PC-9 (cell line): ENCODE measurements around the gene PRPF40A. TPM values are rescaled to one million over a fixed set of nuclear protein-coding genes. Genes with fewer than 3 reads are reported as not detected.

ENCODE experiments used
- BruUV-seq: library from RNA; stranded (reverse); fragments of 400-500 nt; replicated peaks from 2 replicates; lab custom pipeline; 2021; lab: Mats Ljungman, UMichigan
- CTCF ChIA-PET: fragments of 300-600 bp; sonication (Branson Sonifier 250); formaldehyde crosslinking; loops from one replicate; lab custom pipeline; 2022; ENCODE audit warnings: antibody characterized with exemption; lab: Charles Lee
- POLR2A ChIA-PET: fragments of 300-600 bp; sonication (Branson Sonifier 250); formaldehyde crosslinking; loops from one replicate; lab custom pipeline; 2022; ENCODE audit warnings: antibody characterized with exemption; ENCODE audit not compliant: unreplicated experiment; lab: Charles Lee
- DNase-seq, 2 experiments: peaks; one replicate each; pipeline versions ENCODE4 v3.0.0 to v3.0.0-alpha.2; 2015 to 2022; ENCODE audit warnings: mixed read lengths in 1 of 2
- H2AFZ ChIP-seq: fragments of 200-600 bp; sonication (generic); 2 replicates; pipeline ENCODE4 v1.8.1; 2017; ENCODE audit warnings: antibody characterized with exemption
- H3F3A ChIP-seq: fragments of 200-600 bp; sonication (generic); 2 replicates; pipeline ENCODE4 v1.8.1; 2017; ENCODE audit warnings: antibody characterized with exemption, mild to moderate bottlenecking, low read depth; ENCODE audit not compliant: insufficient read depth
- H3K27ac ChIP-seq: fragments of 200-600 bp; sonication (generic); 2 replicates; pipeline ENCODE4 v1.6.1; 2016; ENCODE audit warnings: mixed run types
- H3K27me3 ChIP-seq: fragments of 200-600 bp; sonication (generic); 2 replicates; pipeline ENCODE4 v1.6.1; 2016; ENCODE audit warnings: low read depth, mixed run types; ENCODE audit not compliant: insufficient read depth
- H3K36me3 ChIP-seq: fragments of 200-600 bp; sonication (generic); 2 replicates; pipeline ENCODE4 v1.6.1; 2016; ENCODE audit warnings: low read depth, mixed run types
- H3K4me1 ChIP-seq: fragments of 200-600 bp; sonication (generic); replicated peaks from 2 replicates; pipeline ENCODE4 v1.6.1; 2016; ENCODE audit warnings: mixed run types; ENCODE audit not compliant: insufficient read depth
- H3K4me2 ChIP-seq: fragments of 200-600 bp; sonication (generic); 2 replicates; pipeline ENCODE4 v1.6.1; 2017; ENCODE audit warnings: mixed run types
- H3K4me3 ChIP-seq: fragments of 200-600 bp; sonication (generic); 2 replicates; pipeline ENCODE4 v1.6.1; 2016; ENCODE audit warnings: mixed run types
- H3K79me2 ChIP-seq: fragments of 200-600 bp; sonication (generic); 2 replicates; pipeline ENCODE4 v1.6.1; 2017; ENCODE audit warnings: low read depth, mixed run types
- H3K9me2 ChIP-seq: fragments of 200-600 bp; sonication (generic); 2 replicates; pipeline ENCODE4 v1.8.1; 2017; ENCODE audit warnings: mild to moderate bottlenecking; ENCODE audit not compliant: insufficient read depth
- H3K9me3 ChIP-seq: fragments of 200-600 bp; sonication (generic); 2 replicates; pipeline ENCODE4 v1.8.1; 2016; ENCODE audit warnings: low read depth; ENCODE audit not compliant: insufficient read depth
- H4K20me1 ChIP-seq: fragments of 200-600 bp; sonication (generic); 2 replicates; pipeline ENCODE4 v1.8.1; 2017; ENCODE audit not compliant: insufficient read depth
- EZH2 ChIP-seq: fragments of 200-600 bp; sonication (generic); IDR thresholded peaks from 2 replicates; pipeline ENCODE4 v1.8.0; 2017; ENCODE audit warnings: antibody characterized with exemption, low read depth
- intact Hi-C: fragments of 100-400 bp; cut with micrococcal nuclease; formaldehyde crosslinking; loops from one replicate; pipeline ENCODE4 v1.10.0; 2022; ENCODE audit not compliant: unreplicated experiment
- total RNA-seq: library from RNA; stranded (reverse); gene quantifications from 2 replicates; pipeline ENCODE4 v1.2.3, GENCODE V29; 2021
- TF ChIP-seq, protein P1 (sequence below): fragments of 200-600 bp; sonication (generic); conservative IDR thresholded peaks from 2 replicates; pipeline ENCODE4 v1.6.1; 2017; ENCODE audit warnings: mixed run types, antibody characterized with exemption, mild to moderate bottlenecking, moderate library complexity

PRPF40A gene
- total RNA-seq, 1 experiment from 2014 or later, result 94.1 TPM

DNA sequence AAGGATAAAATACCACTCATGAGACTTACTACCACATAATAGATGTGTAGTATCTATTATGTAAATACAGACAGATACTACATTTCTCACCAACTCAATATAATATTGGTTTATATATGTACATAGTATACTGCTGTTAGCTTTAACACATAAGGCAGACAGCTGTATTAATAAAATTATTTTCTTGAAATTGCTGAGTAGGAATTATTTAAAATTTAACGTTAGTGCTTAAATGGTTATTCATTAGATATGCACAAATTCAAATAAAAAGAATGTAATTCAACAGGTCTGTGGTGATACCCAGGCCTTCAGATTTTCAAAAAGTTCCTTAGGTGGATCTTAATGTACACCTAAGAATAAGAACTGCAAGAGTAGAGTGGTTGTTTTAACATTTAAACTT lies 59.0 kb downstream of the PRPF40A start:
- no peak for DNase-seq
- H3K79me2 ChIP-seq, result no peaks in the 10 kb centered on the region
- TF ChIP-seq EZH2, result no peak
- TF ChIP-seq, protein P1, sequence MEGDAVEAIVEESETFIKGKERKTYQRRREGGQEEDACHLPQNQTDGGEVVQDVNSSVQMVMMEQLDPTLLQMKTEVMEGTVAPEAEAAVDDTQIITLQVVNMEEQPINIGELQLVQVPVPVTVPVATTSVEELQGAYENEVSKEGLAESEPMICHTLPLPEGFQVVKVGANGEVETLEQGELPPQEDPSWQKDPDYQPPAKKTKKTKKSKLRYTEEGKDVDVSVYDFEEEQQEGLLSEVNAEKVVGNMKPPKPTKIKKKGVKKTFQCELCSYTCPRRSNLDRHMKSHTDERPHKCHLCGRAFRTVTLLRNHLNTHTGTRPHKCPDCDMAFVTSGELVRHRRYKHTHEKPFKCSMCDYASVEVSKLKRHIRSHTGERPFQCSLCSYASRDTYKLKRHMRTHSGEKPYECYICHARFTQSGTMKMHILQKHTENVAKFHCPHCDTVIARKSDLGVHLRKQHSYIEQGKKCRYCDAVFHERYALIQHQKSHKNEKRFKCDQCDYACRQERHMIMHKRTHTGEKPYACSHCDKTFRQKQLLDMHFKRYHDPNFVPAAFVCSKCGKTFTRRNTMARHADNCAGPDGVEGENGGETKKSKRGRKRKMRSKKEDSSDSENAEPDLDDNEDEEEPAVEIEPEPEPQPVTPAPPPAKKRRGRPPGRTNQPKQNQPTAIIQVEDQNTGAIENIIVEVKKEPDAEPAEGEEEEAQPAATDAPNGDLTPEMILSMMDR, result no peak
- H3K27me3 ChIP-seq, result no peaks in the 10 kb centered on the region
- peaks cover 18% of the 10 kb centered on the region for H4K20me1 ChIP-seq
- H3K9me3 ChIP-seq, result no peaks in the 10 kb centered on the region
- H3F3A ChIP-seq, result peaks cover 19% of the 10 kb centered on the region
- H3K9me2 ChIP-seq, result no peaks in the 10 kb centered on the region
- H3K4me3 ChIP-seq, result no peak overlapping the region
- intact Hi-C loops, result no loop called here
- CTCF ChIA-PET, result no interaction called here
- no peaks in the 10 kb centered on the region for H3K4me1 ChIP-seq
- no peak overlapping the region for H2AFZ ChIP-seq
- POLR2A ChIA-PET, result no interaction called here
- no peak overlapping the region for H3K4me2 ChIP-seq
- no TSS peak for BruUV-seq
- H3K27ac ChIP-seq, result no peak overlapping the region
- peaks cover 64% of the 10 kb centered on the region for H3K36me3 ChIP-seq

DNA sequence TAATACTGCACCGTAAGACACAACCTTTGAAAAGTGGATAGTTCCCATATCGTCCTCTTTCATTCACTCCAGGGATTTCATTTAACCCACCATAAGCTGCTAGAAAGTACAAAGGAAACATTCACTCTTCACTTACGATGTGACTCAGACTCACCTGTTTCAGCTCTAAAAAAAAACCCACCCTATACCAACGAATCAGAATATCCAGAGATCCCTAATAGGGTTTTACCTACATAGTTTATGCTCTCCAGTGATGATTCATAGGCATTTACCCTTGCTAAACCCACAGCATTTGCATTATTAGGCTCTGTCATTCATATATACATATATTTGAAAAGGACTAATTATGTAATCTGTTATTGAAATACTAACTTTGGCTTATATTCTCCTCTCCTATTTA lies 60.2 kb downstream of the PRPF40A start:
- Histone ChIP-seq H3K4me3 (no peak overlapping the region), H3K27ac (no peak overlapping the region), H4K20me1 (peaks cover 18% of the 10 kb centered on the region), H3K9me3 (no peaks in the 10 kb centered on the region), H3K4me2 (no peak overlapping the region), H3K79me2 (no peaks in the 10 kb centered on the region), H2AFZ (no peak overlapping the region), H3F3A (peaks cover 19% of the 10 kb centered on the region), H3K4me1 (no peaks in the 10 kb centered on the region), H3K36me3 (peaks cover 61% of the 10 kb centered on the region), H3K27me3 (no peaks in the 10 kb centered on the region), H3K9me2 (no peaks in the 10 kb centered on the region)
- DNase-seq, result no peak
- ChIA-PET POLR2A (no interaction called here), CTCF (interaction anchor here (0.5 kb wide), 1 partner anchor 1157 kb away, joined by 4 read pairs; no protein-coding TSS in a partner anchor)
- intact Hi-C loops, result no loop called here
- TF ChIP-seq EZH2, result no peak
- TF ChIP-seq, protein P1, result no peak
- no TSS peak for BruUV-seq

DNA sequence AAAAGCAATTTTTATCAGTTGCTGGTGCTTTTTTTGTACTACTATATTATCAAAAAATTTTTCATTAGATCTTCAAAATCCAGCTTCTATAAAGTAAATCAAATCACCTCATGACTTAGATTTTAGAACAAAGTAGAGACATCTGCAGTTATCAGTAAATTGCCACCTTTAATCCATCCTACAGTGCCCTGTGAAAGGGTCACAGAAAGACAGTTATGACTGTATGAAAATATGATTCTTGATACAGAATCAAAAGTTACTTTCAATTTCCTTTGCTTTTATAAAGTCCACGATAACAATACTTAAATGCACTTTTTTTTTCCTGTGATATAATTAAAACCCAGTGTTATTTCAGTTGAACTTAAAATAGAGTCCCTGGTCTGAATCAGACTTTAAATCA lies 61.4 kb downstream of the PRPF40A start:
- BruUV-seq, result no TSS peak
- CTCF ChIA-PET, result no interaction called here
- Histone ChIP-seq H3K79me2 (no peaks in the 10 kb centered on the region), H2AFZ (no peak overlapping the region), H3K4me2 (no peak overlapping the region), H3F3A (peaks cover 19% of the 10 kb centered on the region), H3K36me3 (peaks cover 58% of the 10 kb centered on the region), H3K27me3 (no peaks in the 10 kb centered on the region), H3K4me1 (no peaks in the 10 kb centered on the region), H3K27ac (no peak overlapping the region), H3K9me3 (no peaks in the 10 kb centered on the region), H3K9me2 (no peaks in the 10 kb centered on the region), H4K20me1 (peaks cover 18% of the 10 kb centered on the region), H3K4me3 (no peak overlapping the region)
- POLR2A ChIA-PET, result no interaction called here
- TF ChIP-seq, protein P1, result no peak
- TF ChIP-seq EZH2, result no peak
- DNase-seq, result no peak
- intact Hi-C loops, result no loop called here
